Activated T-cell treated with anti-CD3 and anti-CD28 coated beads, Interleukin-2, amount 50 U/mL, for 72 hours (primary cell): ENCODE data around the gene TSSK2. TPM values are rescaled to one million over a fixed set of nuclear protein-coding genes. Genes with fewer than 3 reads are reported as not detected.

Source experiments
- ATAC-seq, 2 donors: fragments of 150-1000 bp; cut with Tn5 transposase; replicated peaks in 1 of 2; 2 replicates each; pipeline ENCODE4 v1.10.0; 2021; ENCODE audit warnings: moderate library complexity in 2 of 2, mild to moderate bottlenecking in 1 of 2
- DNase-seq, 2 donors: peaks; one replicate each; pipeline ENCODE4 v3.0.0; 2021 to 2022; ENCODE audit warnings: mixed read lengths in 1 of 2
- H3K27ac Mint-ChIP-seq: one replicate; pipeline ENCODE4 v1.8.0; 2022; ENCODE audit warnings: mild to moderate bottlenecking, moderate library complexity, mixed read lengths
- H3K27me3 Mint-ChIP-seq: one replicate; pipeline ENCODE4 v1.8.0; 2022; ENCODE audit warnings: low read depth, mixed read lengths
- H3K36me3 Mint-ChIP-seq, 2 donors: one replicate each; pipeline ENCODE4 v1.8.0; 2022; ENCODE audit warnings: mixed read lengths in 2 of 2, mild to moderate bottlenecking in 1 of 2; ENCODE audit not compliant: insufficient read depth in 2 of 2
- H3K4me1 Mint-ChIP-seq: one replicate; pipeline ENCODE4 v1.8.0; 2022; ENCODE audit warnings: low read depth, mixed read lengths
- H3K4me3 Mint-ChIP-seq, 2 donors: one replicate each; pipeline ENCODE4 v1.8.0; 2022; ENCODE audit warnings: mild to moderate bottlenecking in 2 of 2, mixed read lengths in 2 of 2, moderate library complexity in 2 of 2
- H3K9me3 Mint-ChIP-seq, 2 donors: one replicate each; pipeline ENCODE4 v1.8.0; 2022; ENCODE audit warnings: mixed read lengths in 2 of 2
- total RNA-seq, 2 donors: library from RNA; stranded (reverse); gene quantifications; one replicate each; pipeline ENCODE4 v1.2.3, GENCODE V29; 2022

Gene TSSK2
- total RNA-seq, 2 donors from 2014 or later = not detected

- Mint-ChIP-seq H3K27me3 (no peaks in the 10 kb centered on the region), H3K4me1 (peaks cover 49% of the 10 kb centered on the region), H3K4me3 (peak within 1 kb of the TSS; percentile 89), H3K36me3 (no peaks in the 10 kb centered on the region), H3K27ac (peak within 1 kb of the TSS; percentile 19), H3K9me3 (no peaks in the 10 kb centered on the region)
- DNase-seq (peak; percentile 96 to 97), ATAC-seq (peak; percentile 98)
Measured at GRCh38 chr22:19122143-19122751, 8.9 kb upstream of the TSSK2 start, which contains the start of gene DGCR2. TSS of gene DGCR2 (minus strand) at chr22:19122412. CDS start at chr22:19122206, 206 bp downstream.

DNA sequence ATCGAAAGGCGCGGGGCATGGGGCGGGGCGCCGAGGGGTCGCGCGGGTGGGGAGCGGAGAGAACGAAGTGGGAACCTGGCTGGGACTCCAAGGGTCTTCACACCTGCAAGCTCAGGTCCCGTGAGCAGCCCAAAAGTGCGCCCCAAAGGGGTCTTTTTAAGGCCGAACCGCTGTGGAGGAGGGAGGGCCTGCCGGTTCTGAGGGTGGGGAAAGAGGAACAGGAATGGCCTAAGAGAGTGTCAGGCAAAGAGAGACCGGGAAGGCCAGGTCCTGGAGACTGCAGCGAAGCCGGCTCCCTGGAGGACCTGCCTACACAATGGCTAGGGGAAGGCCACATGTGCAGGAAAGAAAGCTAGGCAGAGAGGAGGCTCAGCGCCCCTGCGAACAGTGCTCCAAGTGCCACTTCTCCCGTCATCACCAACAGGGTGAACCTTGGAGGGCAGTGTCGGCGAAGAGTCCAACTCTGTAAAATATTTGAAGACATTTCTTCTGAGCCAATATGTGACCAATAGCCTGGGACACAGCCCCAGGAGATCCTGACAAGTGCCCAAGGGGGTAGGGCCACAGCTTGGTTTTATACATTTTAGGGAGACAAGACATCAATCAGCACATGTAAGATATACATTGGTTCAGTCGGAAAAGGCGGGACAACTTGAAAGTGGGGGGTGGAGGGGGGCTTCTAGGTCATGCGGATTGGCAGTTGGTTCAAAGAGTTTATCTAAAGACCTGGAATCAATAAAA, 8.2 kb upstream of the TSSK2 start:
- Mint-ChIP-seq H3K4me1 (peaks cover 44% of the 10 kb centered on the region), H3K36me3 (no peaks in the 10 kb centered on the region), H3K27me3 (no peaks in the 10 kb centered on the region), H3K4me3 (peak overlapping the region; percentile 83 to 85), H3K9me3 (no peaks in the 10 kb centered on the region), H3K27ac (no peak overlapping the region)
- no peak for ATAC-seq
- no peak for DNase-seq

- ATAC-seq = no peak
- Mint-ChIP-seq H3K4me1 (peaks cover 34% of the 10 kb centered on the region), H3K9me3 (no peaks in the 10 kb centered on the region), H3K4me3 (no peak overlapping the region), H3K27ac (no peak overlapping the region), H3K27me3 (no peaks in the 10 kb centered on the region), H3K36me3 (no peaks in the 10 kb centered on the region)
- DNase-seq = no peak
Measured at GRCh38 chr22:19123936-19124335, 7.2 kb upstream of the TSSK2 start.

- H3K9me3 Mint-ChIP-seq = no peaks in the 10 kb centered on the region
- H3K27ac Mint-ChIP-seq = no peak overlapping the region
- H3K4me3 Mint-ChIP-seq = no peak overlapping the region
- no peaks in the 10 kb centered on the region for H3K36me3 Mint-ChIP-seq
- DNase-seq (no peak), ATAC-seq (no peak)
- H3K27me3 Mint-ChIP-seq = no peaks in the 10 kb centered on the region
- H3K4me1 Mint-ChIP-seq = peaks cover 30% of the 10 kb centered on the region
Measured at GRCh38 chr22:19124377-19124776, 6.7 kb upstream of the TSSK2 start.

DNA sequence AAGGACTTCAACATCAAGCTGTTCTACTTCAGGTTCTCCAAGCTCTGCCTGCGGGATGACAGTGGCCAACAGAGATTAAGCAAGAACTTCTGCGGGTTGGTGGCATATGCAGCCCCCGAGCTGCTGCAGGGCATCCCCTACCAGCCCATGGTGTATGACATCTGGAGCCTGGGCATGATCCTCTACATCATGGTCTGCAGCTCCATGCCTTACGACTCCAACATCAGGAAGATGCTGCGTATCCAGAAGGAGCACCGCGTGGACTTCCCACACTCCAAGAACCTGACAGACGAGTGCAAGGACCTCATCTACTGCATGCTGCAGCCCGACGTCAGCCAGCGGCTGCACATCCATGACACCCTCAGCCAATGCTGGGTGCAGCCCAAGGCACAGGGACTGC, 6.1 kb upstream of the TSSK2 start:
- H3K36me3 Mint-ChIP-seq = no peaks in the 10 kb centered on the region
- DNase-seq (no peak), ATAC-seq (no peak)
- H3K27ac Mint-ChIP-seq = no peak overlapping the region
- peaks cover 24% of the 10 kb centered on the region for H3K4me1 Mint-ChIP-seq
- H3K9me3 Mint-ChIP-seq = no peaks in the 10 kb centered on the region
- H3K4me3 Mint-ChIP-seq = no peak overlapping the region
- no peaks in the 10 kb centered on the region for H3K27me3 Mint-ChIP-seq

- no peaks in the 10 kb centered on the region for H3K36me3 Mint-ChIP-seq
- no peak overlapping the region for H3K4me3 Mint-ChIP-seq
- DNase-seq (no peak), ATAC-seq (no peak)
- peaks cover 17% of the 10 kb centered on the region for H3K4me1 Mint-ChIP-seq
- no peaks in the 10 kb centered on the region for H3K27me3 Mint-ChIP-seq
- no peak overlapping the region for H3K27ac Mint-ChIP-seq
- no peaks in the 10 kb centered on the region for H3K9me3 Mint-ChIP-seq
Measured at GRCh38 chr22:19125474-19126308, 5.4 kb upstream of the TSSK2 start.

GRCh38 chr22:19126309-19127273, 4.5 kb upstream of the TSSK2 start:
- DNase-seq = no peak
- Mint-ChIP-seq H3K27ac (no peak overlapping the region), H3K4me3 (no peak overlapping the region), H3K9me3 (no peaks in the 10 kb centered on the region), H3K4me1 (peaks cover 9% of the 10 kb centered on the region), H3K36me3 (no peaks in the 10 kb centered on the region), H3K27me3 (no peaks in the 10 kb centered on the region)
- no peak for ATAC-seq

DNA sequence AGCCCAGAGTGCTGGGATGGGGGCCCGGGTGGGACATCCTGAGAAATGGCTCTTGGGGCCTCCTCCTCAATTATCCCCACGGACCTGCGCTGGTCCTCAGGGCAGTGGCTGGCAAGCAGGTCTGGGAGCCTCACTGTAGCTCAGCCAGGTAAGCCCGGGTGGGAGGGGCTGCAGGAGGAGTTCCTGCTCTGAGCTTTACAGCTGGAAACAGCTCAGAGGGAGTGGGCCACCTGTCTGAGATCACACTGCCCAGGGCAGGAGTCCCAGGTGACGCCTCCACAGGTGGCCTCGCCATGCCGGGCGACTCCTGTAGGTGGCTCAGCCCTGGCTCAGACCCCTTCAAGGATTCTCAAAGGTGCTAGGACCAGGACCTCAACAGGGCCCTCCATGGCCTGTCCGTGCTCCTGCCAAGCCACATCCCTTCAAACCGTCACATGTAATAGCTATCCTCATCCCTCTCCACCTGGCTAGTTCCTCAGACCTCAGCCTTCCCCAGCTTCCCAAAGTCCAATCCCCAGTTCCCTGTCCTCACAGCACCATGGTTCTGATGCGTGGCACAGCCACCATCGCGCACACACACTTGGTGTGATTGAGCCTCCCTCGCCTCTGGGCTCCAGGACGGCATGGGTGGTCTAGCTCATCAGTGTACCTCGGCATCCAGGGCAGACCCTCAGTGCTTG, 3.6 kb upstream of the TSSK2 start:
- Mint-ChIP-seq H3K27me3 (no peaks in the 10 kb centered on the region), H3K9me3 (no peaks in the 10 kb centered on the region), H3K4me3 (no peak overlapping the region), H3K4me1 (peaks cover 9% of the 10 kb centered on the region), H3K36me3 (no peaks in the 10 kb centered on the region), H3K27ac (no peak overlapping the region)
- DNase-seq = no peak
- no peak for ATAC-seq

GRCh38 chr22:19128009-19128401, 3.1 kb upstream of the TSSK2 start:
- H3K27me3 Mint-ChIP-seq = no peaks in the 10 kb centered on the region
- H3K27ac Mint-ChIP-seq = no peak overlapping the region
- no peaks in the 10 kb centered on the region for H3K9me3 Mint-ChIP-seq
- peaks cover 4% of the 10 kb centered on the region for H3K4me1 Mint-ChIP-seq
- H3K36me3 Mint-ChIP-seq = no peaks in the 10 kb centered on the region
- no peak overlapping the region for H3K4me3 Mint-ChIP-seq
- ATAC-seq = no peak
- no peak for DNase-seq

GRCh38 chr22:19128946-19129727, 2.0 kb upstream of the TSSK2 start:
- Mint-ChIP-seq H3K27ac (no peak overlapping the region), H3K4me1 (no peaks in the 10 kb centered on the region), H3K27me3 (no peaks in the 10 kb centered on the region), H3K4me3 (no peak overlapping the region), H3K36me3 (no peaks in the 10 kb centered on the region), H3K9me3 (no peaks in the 10 kb centered on the region)
- DNase-seq (no peak), ATAC-seq (no peak)

GRCh38 chr22:19129871-19130270, 1.2 kb upstream of the TSSK2 start:
- Mint-ChIP-seq H3K36me3 (no peaks in the 10 kb centered on the region), H3K4me3 (no peak overlapping the region), H3K4me1 (no peaks in the 10 kb centered on the region), H3K27ac (no peak overlapping the region), H3K27me3 (no peaks in the 10 kb centered on the region), H3K9me3 (no peaks in the 10 kb centered on the region)
- DNase-seq = no peak
- ATAC-seq = no peak

DNA sequence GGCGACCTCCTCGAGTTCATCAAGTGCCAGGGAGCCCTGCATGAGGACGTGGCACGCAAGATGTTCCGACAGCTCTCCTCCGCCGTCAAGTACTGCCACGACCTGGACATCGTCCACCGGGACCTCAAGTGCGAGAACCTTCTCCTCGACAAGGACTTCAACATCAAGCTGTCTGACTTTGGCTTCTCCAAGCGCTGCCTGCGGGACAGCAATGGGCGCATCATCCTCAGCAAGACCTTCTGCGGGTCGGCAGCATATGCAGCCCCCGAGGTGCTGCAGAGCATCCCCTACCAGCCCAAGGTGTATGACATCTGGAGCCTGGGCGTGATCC, 542 bp downstream of the TSSK2 start:
- ATAC-seq = no peak
- H3K9me3 Mint-ChIP-seq = no peaks in the 10 kb centered on the region
- H3K36me3 Mint-ChIP-seq = peaks cover 0 to 9% of the 10 kb centered on the region in 2 donors
- no peak overlapping the region for H3K4me3 Mint-ChIP-seq
- H3K27me3 Mint-ChIP-seq = no peaks in the 10 kb centered on the region
- no peak for DNase-seq
- H3K4me1 Mint-ChIP-seq = no peaks in the 10 kb centered on the region
- no peak overlapping the region for H3K27ac Mint-ChIP-seq
